AG10803 (cell line): Measurements from ENCODE around the gene RBMY1J.
"Not testable (repeated sequence)": the region's sequence is repeated elsewhere in the genome, so short reads cannot be mapped to it uniquely, and the experiment has no call there.

Experiments
- DNase-seq: peaks from one replicate; pipeline ENCODE4 v3.0.0; 2010; ENCODE audit warnings: low read depth
- H3K4me3 ChIP-seq: 2 replicates; pipeline ENCODE4 v1.5.1; 2011; ENCODE audit warnings: mild to moderate bottlenecking, low read length, control low read depth
- CTCF ChIP-seq: conservative IDR thresholded peaks from 2 replicates; pipeline ENCODE4 v1.5.1; 2011; ENCODE audit warnings: mild to moderate bottlenecking, low read length, control low read depth, inconsistent platforms

RBMY1J gene

GRCh38 chrY:22403110-22403509, at the start of gene RBMY1J:
Gene RBMY1J (plus strand): TSS chrY:22403410. CDS start chrY:22405448, 2,038 bp downstream.
- not testable (repeated sequence) for H3K4me3 ChIP-seq, DNase-seq

GRCh38 chrY:22367416-22367815, 35.8 kb upstream of the RBMY1J start:
- no peak for TF ChIP-seq CTCF
- DNase-seq = no peak
- H3K4me3 ChIP-seq = no peak overlapping the region

GRCh38 chrY:22370623-22371022, 32.6 kb upstream of the RBMY1J start:
- no peak for DNase-seq
- no peak for TF ChIP-seq CTCF
- H3K4me3 ChIP-seq = no peak overlapping the region

- DNase-seq = no peak
- H3K4me3 ChIP-seq = no peak overlapping the region
- TF ChIP-seq CTCF = no peak
Observed at GRCh38 chrY:22373494-22373893, 29.7 kb upstream of the RBMY1J start.

GRCh38 chrY:22444718-22445396, 41.6 kb downstream of the RBMY1J start:
- not testable (repeated sequence) for H3K4me3 ChIP-seq, DNase-seq

GRCh38 chrY:22455522-22455921, 52.3 kb downstream of the RBMY1J start:
- not testable (repeated sequence) for H3K4me3 ChIP-seq, DNase-seq

- not testable (repeated sequence) for H3K4me3 ChIP-seq, DNase-seq
Observed at GRCh38 chrY:22461962-22462361, 58.8 kb downstream of the RBMY1J start.
